ENCODE measurements around the gene TBC1D5. TPM values are rescaled to one million over a fixed set of nuclear protein-coding genes. Genes with fewer than 3 reads are reported as not detected.

TBC1D5 gene
- total RNA-seq, 2 donors from 2014 or later, result 68.8 to 77.7 TPM

GRCh38 chr3:17339132-17339575 lies 403.3 kb downstream of the TBC1D5 start:
- H3K36me3 ChIP-seq (ENCODE audit: control insufficient read depth, insufficient read depth, low read length), result no peaks in the 10 kb centered on the region
- no peaks in the 10 kb centered on the region for H3K9me3 ChIP-seq (ENCODE audit: control insufficient read depth, low read length)
- no peaks in the 10 kb centered on the region for H3K9me3 Mint-ChIP-seq
- no peaks in the 10 kb centered on the region for H3K27me3 ChIP-seq (ENCODE audit: control insufficient read depth, insufficient read depth, low read length, poor library complexity, severe bottlenecking)
- peaks cover 2% of the 10 kb centered on the region for H3K36me3 Mint-ChIP-seq (ENCODE audit: low read depth)
- H3K4me3 ChIP-seq (ENCODE audit: low read length), result no peak overlapping the region
- no peak overlapping the region for H3K4me3 Mint-ChIP-seq
- DNase-seq, result no peak
- no peaks in the 10 kb centered on the region for H3K27me3 Mint-ChIP-seq (ENCODE audit: insufficient read depth)
- TF ChIP-seq CTCF (conservative IDR thresholded peaks at IDR 0.05), result no peak
- H3K4me1 Mint-ChIP-seq, result no peaks in the 10 kb centered on the region
- no peak overlapping the region for H3K27ac Mint-ChIP-seq
- WGBS, 2 experiments (ENCODE audit: insufficient coverage in 1 of 2, insufficient read length in 1 of 2), result 90 to 93% methylated on average over 2 to 6 of the region's 6 CpGs
- no peaks in the 10 kb centered on the region for H3K4me1 ChIP-seq (ENCODE audit: control insufficient read depth, insufficient read depth, low read length)
- H3K27ac ChIP-seq (ENCODE audit: low read depth, low read length), result no peak overlapping the region
- H3K9ac ChIP-seq (ENCODE audit: extremely low read depth, low read length, poor library complexity, severe bottlenecking), result no peak overlapping the region

DNA sequence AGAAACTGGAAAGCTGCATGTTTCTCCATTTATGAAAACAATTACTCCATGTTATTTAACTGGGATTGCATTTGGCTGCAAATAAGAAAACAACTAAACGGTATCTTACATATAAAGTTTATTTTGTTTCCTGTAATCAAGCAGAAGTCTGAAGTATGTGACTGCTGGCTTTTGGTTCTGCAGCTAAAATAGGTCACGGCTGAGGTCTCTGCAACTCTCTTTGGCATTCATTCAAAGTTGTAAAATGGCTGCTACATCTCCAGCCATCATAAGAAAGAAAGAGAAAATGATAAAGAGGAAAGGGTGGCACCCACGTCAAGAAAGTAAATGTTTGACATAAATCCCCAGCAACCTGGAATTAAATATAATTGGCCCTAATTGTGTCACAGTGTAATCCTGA lies 406.1 kb downstream of the TBC1D5 start:
- Histone ChIP-seq H3K9me3 (ENCODE audit: control insufficient read depth, low read length) (no peaks in the 10 kb centered on the region), H3K4me1 (ENCODE audit: control insufficient read depth, insufficient read depth, low read length) (no peaks in the 10 kb centered on the region), H3K36me3 (ENCODE audit: control insufficient read depth, insufficient read depth, low read length) (no peaks in the 10 kb centered on the region), H3K27ac (ENCODE audit: low read depth, low read length) (no peak overlapping the region), H3K27me3 (ENCODE audit: control insufficient read depth, insufficient read depth, low read length, poor library complexity, severe bottlenecking) (no peaks in the 10 kb centered on the region), H3K4me3 (ENCODE audit: low read length) (no peak overlapping the region), H3K9ac (ENCODE audit: extremely low read depth, low read length, poor library complexity, severe bottlenecking) (no peak overlapping the region)
- WGBS, 2 experiments (ENCODE audit: insufficient coverage in 1 of 2, insufficient read length in 1 of 2), result 80 to 100% methylated on average over 1 to 3 of the region's 3 CpGs
- Mint-ChIP-seq H3K36me3 (ENCODE audit: low read depth) (peaks cover 2% of the 10 kb centered on the region), H3K27ac (no peak overlapping the region), H3K9me3 (no peaks in the 10 kb centered on the region), H3K4me1 (no peaks in the 10 kb centered on the region), H3K4me3 (no peak overlapping the region), H3K27me3 (ENCODE audit: insufficient read depth) (no peaks in the 10 kb centered on the region)
- DNase-seq, result no peak
- TF ChIP-seq CTCF (conservative IDR thresholded peaks at IDR 0.05), result no peak

DNA sequence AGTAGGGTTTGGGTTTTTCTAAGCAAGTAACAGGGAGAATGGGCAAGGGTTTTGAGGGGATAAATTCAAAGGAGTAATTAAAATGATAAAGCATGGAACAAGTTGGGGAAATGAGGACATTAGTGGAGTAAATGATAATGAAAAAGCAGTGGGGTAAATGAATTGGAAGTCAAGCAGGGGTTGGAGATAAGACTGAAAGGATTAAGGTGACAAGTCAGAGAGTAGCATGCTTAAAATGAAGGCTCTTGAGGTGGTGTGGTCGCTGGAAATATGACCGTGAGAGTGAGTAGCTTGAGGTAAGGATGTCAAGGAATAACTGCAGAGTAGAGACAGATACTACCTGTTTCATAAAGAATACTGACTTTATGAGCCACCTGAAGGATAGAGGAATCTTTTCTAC lies 408.5 kb downstream of the TBC1D5 start:
- Histone ChIP-seq H3K4me1 (ENCODE audit: control insufficient read depth, insufficient read depth, low read length) (no peaks in the 10 kb centered on the region), H3K27ac (ENCODE audit: low read depth, low read length) (no peak overlapping the region), H3K27me3 (ENCODE audit: control insufficient read depth, insufficient read depth, low read length, poor library complexity, severe bottlenecking) (no peaks in the 10 kb centered on the region), H3K36me3 (ENCODE audit: control insufficient read depth, insufficient read depth, low read length) (no peaks in the 10 kb centered on the region), H3K9ac (ENCODE audit: extremely low read depth, low read length, poor library complexity, severe bottlenecking) (no peak overlapping the region), H3K9me3 (ENCODE audit: control insufficient read depth, low read length) (no peaks in the 10 kb centered on the region), H3K4me3 (ENCODE audit: low read length) (no peak overlapping the region)
- DNase-seq, result no peak
- Mint-ChIP-seq H3K36me3 (ENCODE audit: low read depth) (peaks cover 2% of the 10 kb centered on the region), H3K4me1 (no peaks in the 10 kb centered on the region), H3K9me3 (no peaks in the 10 kb centered on the region), H3K27ac (no peak overlapping the region), H3K27me3 (ENCODE audit: insufficient read depth) (no peaks in the 10 kb centered on the region), H3K4me3 (no peak overlapping the region)
- no peak for TF ChIP-seq CTCF (conservative IDR thresholded peaks at IDR 0.05)
- WGBS, 2 experiments (ENCODE audit: insufficient coverage in 1 of 2, insufficient read length in 1 of 2), result 91 to 100% methylated on average over 1 to 2 of the region's 2 CpGs
